H1 (cell line): Measurements from ENCODE around the gene CCDC124.

ENCODE experiments used
- ATF3 ChIP-seq: IDR thresholded peaks from 2 replicates; pipeline ENCODE4 v1.6.1; 2011; ENCODE audit warnings: low read depth, mild to moderate bottlenecking, low read length; ENCODE audit not compliant: insufficient read depth
- BCL11A ChIP-seq, 2 experiments: IDR thresholded peaks; one replicate each; pipeline ENCODE4 v1.6.1; 2011; ENCODE audit warnings: low read depth in 2 of 2, low read length in 2 of 2, mild to moderate bottlenecking in 2 of 2
- CBX5 ChIP-seq: fragments of 300-800, 300-1000 bp; sonication (generic); IDR thresholded peaks from 2 replicates; pipeline ENCODE4 v1.7.1; 2016; ENCODE audit warnings: antibody characterized with exemption, low read length, low read depth
- CHD2 ChIP-seq: IDR thresholded peaks from 2 replicates; pipeline ENCODE4 v1.6.1; 2012; ENCODE audit warnings: low read length, improper control_type of control experiment
- CREB1 ChIP-seq: IDR thresholded peaks from 2 replicates; pipeline ENCODE4 v1.6.1; 2012; ENCODE audit warnings: inconsistent platforms
- CTCF ChIP-seq, 3 experiments: IDR thresholded peaks; 1 replicate in 2 of 3; 2 replicates in 1 of 3; pipeline versions ENCODE4 v1.5.1 to v1.6.1; 2011; ENCODE audit warnings: low read length in 3 of 3, mild to moderate bottlenecking in 3 of 3, inconsistent platforms in 2 of 3, low read depth in 1 of 3, moderate library complexity in 1 of 3; ENCODE audit not compliant: insufficient read depth in 1 of 3; ENCODE audit errors: control extremely low read depth in 1 of 3
- EGR1 ChIP-seq: IDR thresholded peaks from 2 replicates; pipeline ENCODE4 v1.6.1; 2011; ENCODE audit warnings: low read depth, low read length, borderline replicate concordance
- EZH2 ChIP-seq: fragments of 200-600 bp; sonication (generic); IDR thresholded peaks from 2 replicates; pipeline ENCODE4 v1.7.1; 2012; ENCODE audit warnings: low read depth, mild to moderate bottlenecking, moderate library complexity, low read length, inconsistent platforms; ENCODE audit not compliant: severe bottlenecking
- HDAC6 ChIP-seq: IDR thresholded peaks from one replicate; pipeline ENCODE4 v1.7.1; 2012; ENCODE audit warnings: low read depth, mild to moderate bottlenecking, inconsistent platforms, low read length, moderate library complexity
- POLR2A ChIP-seq, 2 experiments: IDR thresholded peaks; 1 replicate in 1 of 2; 2 replicates in 1 of 2; pipeline ENCODE4 v1.6.1; 2011; ENCODE audit warnings: low read depth in 2 of 2, low read length in 2 of 2, mild to moderate bottlenecking in 2 of 2; ENCODE audit errors: control extremely low read depth in 1 of 2
- POLR2AphosphoS5 ChIP-seq: IDR thresholded peaks from 2 replicates; pipeline ENCODE4 v1.6.1; 2011; ENCODE audit warnings: low read depth, low read length
- TAF1 ChIP-seq: IDR thresholded peaks from 2 replicates; pipeline ENCODE4 v1.6.1; 2011; ENCODE audit warnings: mild to moderate bottlenecking, low read depth, low read length
- TBP ChIP-seq: IDR thresholded peaks from 2 replicates; pipeline ENCODE4 v1.6.1; 2011; ENCODE audit warnings: low read depth, low read length, improper control_type of control experiment
- YY1 ChIP-seq: IDR thresholded peaks from 2 replicates; pipeline ENCODE4 v1.6.1; 2011; ENCODE audit warnings: low read depth, mild to moderate bottlenecking, low read length

- TF ChIP-seq YY1 (no peak), POLR2A (IDR thresholded peaks at IDR 0.05; ENCODE audit: control extremely low read depth in 1 of 2, low read depth in 2 of 2, low read length in 2 of 2) (no peak), CHD2 (no peak), EZH2 (no peak), POLR2AphosphoS5 (no peak), CTCF (IDR thresholded peaks at IDR 0.05; ENCODE audit: control extremely low read depth in 1 of 3, insufficient read depth in 1 of 3, low read depth in 1 of 3, low read length in 3 of 3) (no peak), EGR1 (no peak), TAF1 (no peak), ATF3 (no peak), TBP (no peak), CREB1 (no peak), BCL11A (IDR thresholded peaks at IDR 0.05; ENCODE audit: low read depth in 2 of 2, low read length in 2 of 2) (no peak), CBX5 (no peak), HDAC6 (no peak)
These were observed 39.0 kb upstream of the CCDC124 start for GRCh38 chr19:17893766-17894165.
